ENCODE measurements around the gene BTBD1.
"Not testable (repeated sequence)": the region's sequence is repeated elsewhere in the genome, so short reads cannot be mapped to it uniquely, and the experiment has no call there.

The BTBD1 gene

DNA sequence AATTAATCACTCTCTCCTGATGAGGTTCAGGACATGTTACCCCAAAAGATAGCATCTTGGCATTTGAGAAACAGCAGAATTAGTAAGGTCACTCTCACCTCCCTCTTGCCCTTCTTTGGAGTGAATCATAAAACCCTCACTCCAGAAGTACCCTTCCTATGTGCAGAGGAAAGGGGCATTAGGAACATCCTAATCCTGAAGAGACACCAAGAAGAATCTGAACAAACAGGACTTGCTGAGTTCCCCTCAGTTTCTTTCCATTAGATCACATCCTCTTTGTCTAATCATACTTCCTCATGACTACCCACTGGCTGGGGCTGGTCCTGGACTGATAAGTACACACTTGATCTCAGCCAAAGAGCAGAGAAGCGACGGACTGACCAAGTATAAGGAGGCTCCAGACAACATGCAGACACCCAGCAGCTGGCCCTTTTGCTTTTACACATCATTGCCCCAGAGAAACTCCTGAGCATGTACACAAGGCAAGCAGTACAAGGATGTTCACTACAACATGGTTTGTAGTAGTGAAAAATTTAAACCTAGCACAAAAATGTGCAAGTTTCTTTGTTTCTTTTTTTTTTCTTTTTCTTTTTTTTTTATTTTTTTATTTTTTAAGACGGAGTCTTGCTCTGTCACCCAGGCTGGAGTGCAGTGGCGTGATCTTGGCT, 25.4 kb upstream of the BTBD1 start:
- DNase-seq: no peak

GRCh38 chr15:83091965-83092308, 24.9 kb upstream of the BTBD1 start:
- not testable (repeated sequence) for DNase-seq

GRCh38 chr15:83090465-83090864, 23.4 kb upstream of the BTBD1 start:
- no peak for DNase-seq

DNA sequence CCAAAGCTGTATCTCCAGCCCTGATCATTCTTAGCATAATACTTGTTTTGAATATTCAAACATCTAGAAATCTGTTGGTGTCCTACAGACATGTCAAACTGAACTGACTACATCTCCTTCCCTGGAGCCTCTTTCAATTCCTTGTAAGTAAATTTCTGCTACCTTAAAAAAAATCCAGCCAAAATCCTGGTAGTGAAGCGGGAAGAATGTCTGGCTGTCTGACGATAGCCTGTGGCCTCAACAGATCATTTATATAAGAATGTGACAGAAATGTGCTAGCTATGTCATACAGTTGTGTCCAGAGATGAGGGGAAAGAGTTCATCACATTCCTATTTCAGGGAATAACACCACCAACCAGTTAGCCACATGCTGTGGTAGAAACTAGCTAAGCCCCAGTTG, 21.8 kb upstream of the BTBD1 start:
- no peak for DNase-seq

DNA sequence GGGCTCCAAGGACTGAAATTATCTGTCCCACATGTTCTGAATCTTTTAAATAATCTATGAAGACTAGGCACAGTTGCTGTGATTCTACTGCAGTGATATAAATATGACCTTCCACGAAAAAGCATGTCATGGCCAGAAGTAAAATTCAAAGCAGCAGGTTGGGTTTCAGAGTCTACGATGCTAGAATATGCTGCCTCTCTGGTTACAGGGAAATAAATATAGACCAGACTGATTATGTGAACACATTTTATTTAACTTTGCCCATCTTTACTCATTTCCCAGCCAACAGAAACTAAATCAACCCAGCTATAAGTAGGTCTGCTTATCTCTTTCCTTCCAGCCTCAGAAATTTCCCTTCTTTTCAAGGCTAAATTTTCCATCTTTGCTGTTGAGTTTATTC, 20.5 kb upstream of the BTBD1 start:
- no peak for DNase-seq

DNA sequence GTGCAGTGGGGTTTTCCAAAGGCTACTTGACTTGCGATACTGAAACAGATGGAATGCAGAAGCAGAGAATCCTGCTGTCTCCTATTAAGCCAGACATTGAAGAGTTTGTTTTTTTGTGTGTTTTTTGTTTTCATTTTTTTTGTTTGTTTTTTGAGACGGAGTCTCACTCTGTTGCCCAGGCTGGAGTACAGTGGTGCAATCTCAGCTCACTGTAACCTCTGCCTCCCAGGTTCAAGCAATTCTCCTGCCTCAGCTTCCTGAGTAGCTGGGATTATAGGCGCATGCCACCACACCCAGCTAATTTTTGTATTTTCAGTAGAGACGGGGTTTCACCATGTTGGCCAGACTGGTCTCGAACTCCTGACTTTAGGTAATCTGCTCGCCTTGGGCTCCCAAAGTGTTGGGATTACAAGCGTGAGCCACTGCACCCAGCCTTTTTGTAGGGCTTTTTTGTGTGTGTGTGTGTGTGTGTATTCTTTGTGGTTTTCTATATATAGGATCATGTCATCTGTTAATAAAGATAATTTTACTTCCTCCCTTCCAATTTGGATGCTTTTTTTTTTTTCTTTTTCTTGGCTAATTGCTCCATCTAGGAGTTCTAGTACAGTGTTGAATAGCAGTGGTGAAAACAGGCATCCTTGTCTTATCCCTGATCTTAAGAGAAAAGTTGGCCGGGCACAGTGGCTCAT, 19.0 kb upstream of the BTBD1 start:
- not testable (repeated sequence) for DNase-seq

GRCh38 chr15:83085461-83085860, 18.4 kb upstream of the BTBD1 start:
- not testable (repeated sequence) for DNase-seq

DNA sequence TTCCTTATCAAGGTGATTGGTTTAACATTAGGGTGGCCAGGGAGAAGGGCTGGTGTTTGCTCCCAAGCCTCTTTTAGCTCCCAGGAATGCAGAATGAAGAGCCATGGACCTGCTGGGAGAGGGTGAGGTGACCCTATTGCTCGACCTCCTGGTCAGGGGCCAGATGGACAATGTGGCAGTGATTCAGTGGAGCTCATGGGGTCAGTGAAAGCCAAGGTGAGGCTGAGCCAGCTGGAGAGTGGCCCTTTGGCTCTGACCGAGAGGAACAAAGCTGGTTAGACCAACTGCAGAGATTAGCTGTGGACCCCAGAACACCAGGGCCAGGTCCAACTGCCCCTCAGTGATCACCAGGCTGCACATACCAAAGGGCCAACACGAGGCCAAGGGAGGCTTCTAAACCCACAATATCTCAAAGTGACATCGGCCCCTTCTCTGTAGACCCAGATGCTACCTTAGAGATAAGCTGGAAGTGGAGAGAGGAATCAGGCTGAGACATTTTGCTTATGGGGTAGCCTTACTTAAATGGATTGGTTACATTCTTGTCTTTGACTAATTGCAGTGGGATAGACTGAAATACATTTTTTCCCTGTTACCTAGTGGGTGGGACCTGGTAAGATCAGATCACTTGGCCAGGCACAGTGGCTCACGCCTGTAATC, 15.8 kb upstream of the BTBD1 start:
- no peak for DNase-seq

- no peak for DNase-seq
Measured at GRCh38 chr15:83081256-83082014, 14.4 kb upstream of the BTBD1 start.

GRCh38 chr15:83078712-83079111, 11.7 kb upstream of the BTBD1 start:
- no peak for DNase-seq

GRCh38 chr15:83077491-83078230, 10.6 kb upstream of the BTBD1 start:
- DNase-seq: no peak

- DNase-seq: peak; percentile 26
Measured at GRCh38 chr15:83069211-83069642, 2.2 kb upstream of the BTBD1 start.

GRCh38 chr15:83068054-83068453, 1.0 kb upstream of the BTBD1 start:
- no peak for DNase-seq

GRCh38 chr15:83067638-83067962, 548 bp upstream of the BTBD1 start:
- DNase-seq: no peak

DNA sequence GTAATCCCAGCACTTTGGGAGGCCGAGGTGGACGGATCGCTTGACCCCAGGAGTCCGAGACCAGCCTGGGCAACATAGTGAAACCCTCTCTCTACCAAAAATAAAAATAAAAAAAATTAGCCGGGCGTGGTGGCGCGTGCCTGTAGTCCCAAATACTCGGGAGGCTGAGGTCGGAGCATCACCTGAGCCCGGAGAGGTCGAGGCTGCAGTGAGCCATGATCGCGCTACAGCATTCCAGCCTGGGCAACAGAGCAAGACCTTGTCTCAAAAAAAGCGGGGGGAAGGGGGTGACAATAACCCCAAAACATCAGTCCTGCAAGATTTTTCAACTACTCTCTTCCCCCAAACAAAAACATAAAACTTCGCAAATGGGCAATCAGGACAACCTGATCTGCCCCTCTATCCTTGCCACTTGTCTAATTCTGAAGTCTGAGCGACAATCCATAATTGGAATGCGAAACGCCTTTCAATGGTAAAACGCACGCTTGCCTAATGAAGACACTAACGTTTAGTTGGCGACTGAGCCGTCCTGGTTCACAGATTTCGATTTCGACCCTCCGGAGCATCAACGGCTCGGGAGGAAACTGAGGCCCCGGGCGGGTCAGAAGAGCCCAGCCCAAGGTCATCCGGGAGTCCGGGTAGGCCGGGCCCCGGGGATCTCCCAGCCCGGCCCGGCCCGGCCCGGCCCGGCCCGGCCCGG, 868 bp downstream of the BTBD1 start:
- DNase-seq: no peak

- DNase-seq: no peak
Measured at GRCh38 chr15:83065431-83065830, 1.6 kb downstream of the BTBD1 start.

- no peak for DNase-seq
Measured at GRCh38 chr15:83064859-83065258, 2.2 kb downstream of the BTBD1 start.

DNA sequence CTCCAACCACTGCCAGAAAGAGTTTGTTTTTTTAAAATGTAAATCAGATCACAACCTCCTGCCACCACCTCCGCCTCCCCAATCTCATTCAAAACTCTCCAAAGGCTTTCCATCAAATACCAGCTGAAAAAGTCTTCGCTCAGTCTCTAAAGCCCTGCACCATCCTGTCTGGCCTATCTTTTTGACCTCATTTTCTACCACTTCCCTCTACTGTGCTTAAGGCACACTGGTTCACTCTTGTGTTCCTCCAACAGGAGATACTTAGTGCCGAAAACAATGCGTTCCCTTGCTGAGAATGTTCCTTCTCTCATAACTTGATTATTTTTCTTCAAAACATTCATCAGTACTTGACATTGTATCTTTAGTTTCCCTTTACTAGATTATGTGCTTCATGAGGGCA, 3.5 kb downstream of the BTBD1 start:
- no peak for DNase-seq

DNA sequence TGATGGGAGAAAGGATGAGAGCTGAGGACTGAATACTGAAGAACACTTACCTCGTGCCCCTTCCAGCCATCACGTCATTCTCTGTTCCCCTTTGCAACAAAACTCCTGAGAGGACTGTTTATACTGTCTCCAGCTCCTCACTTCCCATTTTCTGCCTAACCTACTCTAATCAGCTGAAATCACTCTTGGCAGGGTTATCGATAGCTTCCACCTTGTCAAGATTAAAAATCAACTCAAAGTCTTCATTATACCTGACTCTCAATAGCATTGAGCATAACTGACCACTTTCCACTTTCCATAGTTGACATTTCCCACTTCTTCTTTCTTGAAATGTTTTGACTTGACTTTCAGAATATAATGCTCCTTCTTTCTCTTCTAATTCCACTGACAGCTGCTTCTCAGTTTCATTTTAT, 4.3 kb downstream of the BTBD1 start:
- no peak for DNase-seq

GRCh38 chr15:83061680-83062079, 5.4 kb downstream of the BTBD1 start:
- no peak for DNase-seq

GRCh38 chr15:83057696-83058376, 9.2 kb downstream of the BTBD1 start:
- no peak for DNase-seq

- no peak for DNase-seq
Measured at GRCh38 chr15:83057002-83057401, 10.1 kb downstream of the BTBD1 start.
